ENCODE measurements around the gene MED13. TPM values are rescaled to one million over a fixed set of nuclear protein-coding genes. Genes with fewer than 3 reads are reported as not detected.

MED13 gene
- total RNA-seq, 1 experiment from 2014 or later, result 96.0 TPM

DNA sequence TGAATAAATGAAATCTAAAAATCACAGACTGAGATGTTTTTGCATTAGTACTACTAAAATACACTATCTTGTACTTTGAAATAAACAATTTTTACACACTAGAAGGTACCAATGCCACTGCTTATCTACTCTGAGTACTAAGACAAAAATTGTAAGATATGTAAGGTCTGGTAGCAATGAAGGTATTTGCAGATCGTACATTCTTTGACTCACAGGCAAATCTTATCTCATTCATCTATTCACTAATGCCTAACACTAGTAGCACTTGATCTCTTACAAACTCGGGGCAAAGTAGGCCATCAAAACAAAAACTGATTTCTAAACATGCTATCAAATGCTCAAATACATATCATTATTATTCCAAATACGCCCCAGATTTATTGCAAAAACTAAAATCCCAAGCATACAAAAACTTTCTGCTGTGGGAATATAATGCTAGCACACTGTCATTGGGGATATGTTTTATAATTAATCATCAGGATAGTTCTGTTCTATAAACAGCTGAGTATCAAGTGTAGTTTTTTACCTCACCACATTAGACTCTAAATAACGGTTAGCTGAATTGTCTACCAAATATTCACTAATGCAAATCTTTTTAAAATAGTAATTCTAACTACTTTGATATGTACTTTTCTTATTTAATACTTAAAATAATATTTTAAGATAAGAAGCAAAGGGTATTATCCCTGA lies 68.0 kb downstream of the MED13 start:
- intact Hi-C loops (cut with micrococcal nuclease), result no loop called here

More for the DNA sequence above, 68.0 kb downstream of the MED13 start:
- no TSS peak for BruUV-seq (replicated peaks)
- ATAC-seq (no peak), DNase-seq (ENCODE audit: low read depth, low spot score) (no peak)
- peaks cover 84% of the 10 kb centered on the region for H3K79me2 ChIP-seq (ENCODE audit: insufficient read depth, low read length)
- H3K4me3 ChIP-seq (replicated peaks in 1 of 2; ENCODE audit: low read depth in 1 of 2, low read length in 2 of 2), result no peak overlapping the region
- no peak overlapping the region for H3K4me2 ChIP-seq (ENCODE audit: low read length)
- RAD21 ChIA-PET (ENCODE audit: low non-redundant PET in 1 of 2, low total read pairs in 2 of 2, uncharacterized antibody in 2 of 2, unreplicated experiment in 2 of 2), result no interaction called here
- no peaks in the 10 kb centered on the region for H3K4me1 ChIP-seq (ENCODE audit: control insufficient read depth in 1 of 2, insufficient read depth in 2 of 2, low read length in 2 of 2)
- H3K27me3 ChIP-seq (ENCODE audit: insufficient read depth, low read length), result no peaks in the 10 kb centered on the region
- H3K9me3 ChIP-seq (ENCODE audit: control insufficient read depth in 1 of 2, insufficient read depth in 1 of 2, low read depth in 1 of 2, low read length in 2 of 2), result no peaks in the 10 kb centered on the region
- H3K9ac ChIP-seq (ENCODE audit: low read length), result no peak overlapping the region
- no peak for TF ChIP-seq POLR2AphosphoS5 (IDR thresholded peaks at IDR 0.05; ENCODE audit: low read depth, low read length)
- TF ChIP-seq TCF7L2 (IDR thresholded peaks at IDR 0.05; ENCODE audit: borderline replicate concordance, extremely low read depth, insufficient read depth, insufficient read length), result no peak
- TF ChIP-seq RAD21 (IDR thresholded peaks at IDR 0.05; ENCODE audit: low read depth), result no peak
- TF ChIP-seq SIN3A (IDR thresholded peaks at IDR 0.05; ENCODE audit: low read depth), result no peak
- TF ChIP-seq ELF1 (IDR thresholded peaks at IDR 0.05; ENCODE audit: borderline replicate concordance, low read depth), result no peak
- TF ChIP-seq, protein P1, sequence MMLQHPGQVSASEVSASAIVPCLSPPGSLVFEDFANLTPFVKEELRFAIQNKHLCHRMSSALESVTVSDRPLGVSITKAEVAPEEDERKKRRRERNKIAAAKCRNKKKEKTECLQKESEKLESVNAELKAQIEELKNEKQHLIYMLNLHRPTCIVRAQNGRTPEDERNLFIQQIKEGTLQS (IDR thresholded peaks at IDR 0.05), result no peak
- TF ChIP-seq CEBPB (IDR thresholded peaks at IDR 0.05; ENCODE audit: low read depth), result no peak
- TF ChIP-seq ZFX (IDR thresholded peaks at IDR 0.05), result no peak
- no peak for TF ChIP-seq POLR2A (IDR thresholded peaks at IDR 0.05; ENCODE audit: borderline replicate concordance, extremely low read depth, insufficient read depth, insufficient read length)
- no peak for TF ChIP-seq CBX3 (IDR thresholded peaks at IDR 0.05; ENCODE audit: low read depth)
- TF ChIP-seq, protein P2, sequence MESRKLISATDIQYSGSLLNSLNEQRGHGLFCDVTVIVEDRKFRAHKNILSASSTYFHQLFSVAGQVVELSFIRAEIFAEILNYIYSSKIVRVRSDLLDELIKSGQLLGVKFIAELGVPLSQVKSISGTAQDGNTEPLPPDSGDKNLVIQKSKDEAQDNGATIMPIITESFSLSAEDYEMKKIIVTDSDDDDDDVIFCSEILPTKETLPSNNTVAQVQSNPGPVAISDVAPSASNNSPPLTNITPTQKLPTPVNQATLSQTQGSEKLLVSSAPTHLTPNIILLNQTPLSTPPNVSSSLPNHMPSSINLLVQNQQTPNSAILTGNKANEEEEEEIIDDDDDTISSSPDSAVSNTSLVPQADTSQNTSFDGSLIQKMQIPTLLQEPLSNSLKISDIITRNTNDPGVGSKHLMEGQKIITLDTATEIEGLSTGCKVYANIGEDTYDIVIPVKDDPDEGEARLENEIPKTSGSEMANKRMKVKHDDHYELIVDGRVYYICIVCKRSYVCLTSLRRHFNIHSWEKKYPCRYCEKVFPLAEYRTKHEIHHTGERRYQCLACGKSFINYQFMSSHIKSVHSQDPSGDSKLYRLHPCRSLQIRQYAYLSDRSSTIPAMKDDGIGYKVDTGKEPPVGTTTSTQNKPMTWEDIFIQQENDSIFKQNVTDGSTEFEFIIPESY (IDR thresholded peaks at IDR 0.05; ENCODE audit: extremely low read depth, insufficient replicate concordance, low read length), result no peak
- no peak for TF ChIP-seq EGR1 (IDR thresholded peaks at IDR 0.05; ENCODE audit: low read depth)
- no peak for TF ChIP-seq MAX (IDR thresholded peaks at IDR 0.05)
- no peak for TF ChIP-seq SP1 (IDR thresholded peaks at IDR 0.05; ENCODE audit: low read depth)
- TF ChIP-seq SRF (IDR thresholded peaks at IDR 0.05; ENCODE audit: low read depth), result no peak
- no peak overlapping the region for H3K27ac ChIP-seq (ENCODE audit: low read depth, low read length)
- CTCF ChIA-PET, result interaction anchor here (1.7 kb wide), 1 partner anchor 113 kb away, joined by 6 read pairs; no protein-coding TSS in a partner anchor
- POLR2A ChIA-PET, result interaction anchor here (1.2 kb wide), 1 partner anchor 22 kb away, joined by 3 read pairs; no protein-coding TSS in a partner anchor
- H3K9me2 ChIP-seq (ENCODE audit: insufficient read depth), result no peaks in the 10 kb centered on the region
- H3K36me3 ChIP-seq (ENCODE audit: control insufficient read depth in 1 of 2, insufficient read depth in 2 of 2, low read length in 2 of 2), result peaks cover 3 to 8% of the 10 kb centered on the region in 2 experiments; a peak in 3 of 4 replicates
- H4K20me1 ChIP-seq (ENCODE audit: insufficient read depth), result peaks cover 19% of the 10 kb centered on the region; the same call in 1 of the 2 replicates
- no peak overlapping the region for H2AFZ ChIP-seq (ENCODE audit: low read depth, low read length, poor library complexity, severe bottlenecking)

Measured in HCT116 (cell line).